ENCODE results near the gene TMCC2.

TMCC2 gene

GRCh38 chr1:205260948-205261732 lies 33.4 kb downstream of the TMCC2 start:
- DNase-seq (ENCODE audit: low read depth in 2 of 2), result no peak

DNA sequence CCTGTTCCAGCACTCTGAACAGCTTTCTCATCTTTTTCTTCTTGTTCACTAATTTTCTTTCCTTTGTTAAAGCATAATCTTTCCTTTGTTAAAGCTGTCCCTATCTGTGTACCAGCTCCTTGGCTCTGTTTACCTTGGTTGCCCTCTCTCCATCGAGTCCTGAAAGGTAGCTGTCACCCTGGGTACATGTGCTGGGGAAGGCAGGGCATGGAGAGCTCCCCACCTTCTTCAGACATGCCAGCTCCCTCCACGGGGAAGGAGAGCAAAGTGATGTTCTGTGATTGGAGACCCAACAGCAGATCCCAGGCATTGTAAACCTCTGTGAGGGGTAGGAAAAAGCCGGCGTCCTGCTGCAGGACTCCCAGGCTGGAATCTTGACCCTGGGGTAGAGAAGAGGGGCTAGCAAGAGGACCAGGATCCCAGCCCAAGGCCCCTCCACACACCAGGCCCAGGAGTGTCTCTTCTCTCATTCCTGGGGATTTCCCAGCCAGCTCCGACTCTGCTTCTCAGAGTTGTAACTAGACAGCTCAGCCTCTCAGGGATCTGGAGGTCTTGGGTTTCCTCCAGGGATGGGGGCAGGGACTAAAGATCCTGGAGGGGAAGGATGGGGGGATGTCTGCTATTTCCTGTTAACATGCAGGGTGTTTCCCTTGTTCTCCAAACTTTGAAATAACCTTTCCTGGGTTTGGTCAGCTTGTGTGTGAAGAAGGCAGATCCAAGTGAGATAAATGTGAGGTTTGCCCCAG lies 34.4 kb downstream of the TMCC2 start:
- no peak for DNase-seq (ENCODE audit: low read depth in 2 of 2)

DNA sequence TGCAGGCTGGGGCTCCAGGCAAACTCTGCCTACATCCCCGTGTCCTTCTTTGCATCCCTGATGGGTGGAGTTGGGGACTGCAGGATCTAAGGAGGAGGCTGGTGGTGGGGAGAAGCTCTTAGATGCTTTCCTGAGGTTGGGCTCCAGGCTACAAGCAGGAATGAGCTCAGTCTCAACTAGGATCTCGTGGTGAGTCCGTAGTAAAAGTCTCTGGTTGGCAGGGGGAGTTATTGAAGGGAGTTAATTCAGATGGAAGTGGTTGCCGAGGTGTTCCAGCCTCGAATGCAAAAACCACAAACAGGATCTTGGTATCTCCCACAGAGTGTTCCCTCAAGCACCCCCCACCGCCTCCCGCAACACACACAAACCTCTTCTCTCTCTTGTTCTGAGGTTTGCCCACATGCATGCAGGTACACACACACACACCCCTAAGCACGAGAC lies 35.0 kb downstream of the TMCC2 start:
- no peak for DNase-seq (ENCODE audit: low read depth in 2 of 2)

GRCh38 chr1:205263580-205264190 lies 35.9 kb downstream of the TMCC2 start:
- DNase-seq (ENCODE audit: low read depth in 2 of 2), result no peak

DNA sequence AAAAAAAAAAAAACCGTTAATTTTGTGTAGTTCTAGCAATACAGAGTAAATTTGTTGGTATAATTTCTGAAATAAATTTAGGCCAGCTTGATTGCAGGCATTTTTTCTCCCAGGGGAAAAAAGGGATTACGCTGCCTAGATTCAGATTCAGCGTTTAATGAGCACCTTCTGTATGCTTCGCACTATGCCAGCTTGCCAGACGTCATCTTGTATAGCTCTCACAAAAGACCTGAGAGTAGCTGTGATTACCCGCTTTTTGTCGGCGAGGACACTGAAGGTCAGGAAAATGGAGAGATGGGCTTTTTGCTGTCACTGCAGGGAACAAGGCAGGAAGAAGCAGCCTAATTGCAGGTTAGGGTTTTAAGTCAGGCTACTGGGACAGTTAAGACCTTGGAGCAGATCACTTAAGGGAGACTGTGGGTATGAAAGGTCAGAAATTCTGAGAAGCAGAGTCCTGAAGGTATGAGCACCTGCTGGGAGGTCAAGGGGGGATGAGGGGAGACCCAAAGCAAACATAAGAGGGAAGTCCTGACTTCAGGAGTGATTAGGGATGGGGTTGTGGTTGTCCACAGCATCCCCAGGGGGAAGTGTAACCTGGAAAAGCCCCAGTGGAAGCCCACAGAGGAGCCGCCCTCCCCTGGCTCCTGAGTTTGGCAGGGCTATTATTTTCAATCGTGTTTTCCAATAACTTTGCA lies 39.0 kb downstream of the TMCC2 start:
- no peak for DNase-seq (ENCODE audit: low read depth in 2 of 2)

DNA sequence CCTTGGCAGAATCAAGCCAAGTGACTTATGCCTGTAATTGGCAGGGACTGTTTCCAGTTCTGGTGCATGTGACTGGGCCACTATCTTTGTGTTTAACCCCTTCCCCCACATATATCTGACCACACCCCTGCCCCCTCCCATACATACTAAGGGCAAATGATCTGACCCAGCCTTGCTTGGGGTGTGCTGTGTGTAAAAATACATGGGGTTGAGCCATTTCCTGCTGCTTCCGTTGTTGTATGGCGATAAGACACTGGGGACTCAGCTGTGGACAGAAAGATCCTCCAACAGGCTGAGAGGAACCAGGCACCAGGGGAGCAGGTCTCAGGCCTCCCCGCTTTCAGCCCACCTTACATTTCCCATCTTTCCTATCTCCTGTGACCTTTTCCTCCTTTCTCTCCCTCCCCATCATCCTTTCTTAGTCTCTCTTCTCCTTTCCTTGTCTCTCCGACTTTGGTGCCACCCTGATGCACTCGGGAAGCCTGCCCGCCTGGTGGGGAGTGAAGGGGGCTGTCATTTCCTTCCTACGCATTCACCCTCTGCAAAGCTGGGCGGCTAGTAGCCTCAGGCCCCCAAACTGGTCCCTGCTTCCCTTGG lies 39.7 kb downstream of the TMCC2 start:
- DNase-seq (ENCODE audit: low read depth in 2 of 2), result no peak

DNA sequence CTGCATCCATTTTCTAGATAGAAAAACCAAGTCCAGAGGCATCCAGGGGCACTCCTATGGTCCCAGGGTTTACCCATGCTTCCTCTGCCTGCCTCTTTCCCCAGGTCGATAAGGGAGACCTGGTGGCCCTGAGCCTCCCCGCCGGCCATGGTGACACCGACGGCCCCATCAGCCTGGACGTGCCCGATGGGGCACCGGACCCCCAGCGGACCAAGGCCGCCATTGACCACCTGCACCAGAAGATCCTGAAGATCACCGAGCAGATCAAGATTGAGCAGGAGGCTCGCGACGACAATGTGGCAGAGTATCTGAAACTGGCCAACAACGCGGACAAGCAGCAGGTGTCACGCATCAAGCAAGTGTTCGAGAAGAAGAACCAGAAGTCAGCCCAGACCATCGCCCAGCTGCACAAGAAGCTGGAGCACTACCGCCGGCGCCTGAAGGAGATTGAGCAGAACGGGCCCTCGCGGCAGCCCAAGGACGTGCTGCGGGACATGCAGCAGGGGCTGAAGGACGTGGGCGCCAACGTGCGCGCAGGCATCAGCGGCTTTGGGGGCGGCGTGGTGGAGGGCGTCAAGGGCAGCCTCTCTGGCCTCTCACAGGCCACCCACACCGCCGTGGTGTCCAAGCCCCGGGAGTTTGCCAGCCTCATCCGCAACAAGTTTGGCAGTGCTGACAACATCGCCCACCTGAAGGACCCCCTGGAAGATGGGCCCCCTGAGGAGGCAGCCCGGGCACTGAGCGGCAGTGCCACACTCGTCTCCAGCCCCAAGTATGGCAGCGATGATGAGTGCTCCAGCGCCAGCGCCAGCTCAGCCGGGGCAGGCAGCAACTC lies 41.3 kb downstream of the TMCC2 start:
- DNase-seq (ENCODE audit: low read depth in 2 of 2), result no peak

- DNase-seq (ENCODE audit: low read depth in 2 of 2), result no peak
Measured at GRCh38 chr1:205269711-205270110, 42.0 kb downstream of the TMCC2 start.

- no peak for DNase-seq (ENCODE audit: low read depth in 2 of 2)
Measured at GRCh38 chr1:205270271-205270670, 42.5 kb downstream of the TMCC2 start.

DNA sequence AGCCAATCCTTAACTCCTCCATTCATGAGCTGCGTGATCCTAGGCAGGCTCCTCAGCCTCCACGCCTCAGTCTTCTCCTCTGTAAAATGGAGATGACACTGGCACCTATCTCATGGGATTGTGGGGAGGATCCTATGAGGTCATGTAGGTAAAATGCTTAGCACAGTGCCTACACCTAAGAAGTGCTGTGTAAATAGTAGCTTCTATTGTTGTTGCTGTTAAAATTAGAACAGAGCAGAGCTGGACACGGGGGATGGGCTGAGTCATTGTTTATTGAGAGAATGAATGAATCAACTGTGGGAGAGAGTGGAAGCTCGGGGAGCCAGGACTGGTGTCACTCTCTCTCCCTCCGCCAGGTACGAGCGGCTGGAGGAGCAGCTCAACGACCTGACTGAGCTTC lies 43.0 kb downstream of the TMCC2 start:
- DNase-seq (ENCODE audit: low read depth in 2 of 2), result no peak

- DNase-seq (ENCODE audit: low read depth in 2 of 2), result no peak
Measured at GRCh38 chr1:205271277-205271676, 43.5 kb downstream of the TMCC2 start.

DNA sequence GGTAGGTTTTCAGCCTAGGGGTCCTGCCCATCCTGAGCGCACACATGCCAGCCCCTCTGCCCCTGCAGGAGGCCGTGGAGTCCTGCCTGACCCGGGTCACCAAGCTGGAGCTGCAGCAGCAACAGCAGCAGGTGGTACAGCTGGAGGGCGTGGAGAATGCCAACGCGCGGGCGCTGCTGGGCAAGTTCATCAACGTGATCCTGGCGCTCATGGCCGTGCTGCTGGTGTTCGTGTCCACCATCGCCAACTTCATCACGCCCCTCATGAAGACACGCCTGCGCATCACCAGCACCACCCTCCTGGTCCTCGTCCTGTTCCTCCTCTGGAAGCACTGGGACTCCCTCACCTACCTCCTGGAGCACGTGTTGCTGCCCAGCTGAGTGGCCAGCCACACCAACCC lies 44.0 kb downstream of the TMCC2 start:
- no peak for DNase-seq (ENCODE audit: low read depth in 2 of 2)

DNA sequence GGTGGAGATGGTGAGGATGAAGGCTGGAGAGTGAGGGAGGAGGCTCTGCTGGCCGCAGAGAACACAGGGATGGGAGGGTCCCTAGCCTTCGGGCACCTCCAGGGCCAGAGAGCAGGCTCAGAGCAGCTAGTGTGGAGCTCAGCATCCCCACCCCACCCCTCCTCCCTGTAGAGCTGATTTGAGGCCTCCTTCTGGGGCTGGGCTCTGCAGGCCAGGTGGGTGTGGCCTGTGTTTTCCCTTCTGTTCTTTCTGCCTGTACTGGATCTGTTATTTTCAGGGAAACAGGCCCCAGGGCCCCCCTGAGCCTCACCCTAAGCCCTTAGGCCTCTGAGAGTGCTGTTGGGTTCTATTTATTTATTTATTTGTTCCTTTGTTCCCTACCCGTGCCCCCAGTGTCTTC lies 44.8 kb downstream of the TMCC2 start:
- no peak for DNase-seq (ENCODE audit: low read depth in 2 of 2)

- DNase-seq (ENCODE audit: low read depth in 2 of 2), result peak; percentile 72 to 77
Measured at GRCh38 chr1:205273551-205273982, 45.8 kb downstream of the TMCC2 start.

GRCh38 chr1:205274041-205274691 lies 46.4 kb downstream of the TMCC2 start:
- DNase-seq (ENCODE audit: low read depth in 2 of 2), result no peak

DNA sequence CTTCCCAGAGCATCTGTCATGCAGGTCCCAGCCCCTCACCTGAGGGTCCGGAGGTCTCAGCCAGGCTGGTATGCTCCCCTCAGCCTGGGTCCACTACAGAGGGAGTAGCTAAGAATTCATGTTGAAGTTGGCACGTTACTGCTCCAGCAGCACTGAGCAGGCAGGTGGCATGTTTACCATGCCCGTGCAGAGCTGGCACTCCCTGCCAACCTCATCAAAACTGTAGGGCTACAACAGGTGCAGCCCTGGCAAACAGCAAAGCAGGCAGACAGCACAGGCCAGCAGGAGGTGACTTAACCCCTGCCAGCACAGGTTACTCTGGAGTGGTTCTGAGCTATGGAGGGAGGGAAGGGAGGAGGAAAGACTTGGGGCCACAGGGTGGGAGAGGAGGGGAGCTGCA lies 47.4 kb downstream of the TMCC2 start:
- DNase-seq (ENCODE audit: low read depth in 2 of 2), result no peak

DNA sequence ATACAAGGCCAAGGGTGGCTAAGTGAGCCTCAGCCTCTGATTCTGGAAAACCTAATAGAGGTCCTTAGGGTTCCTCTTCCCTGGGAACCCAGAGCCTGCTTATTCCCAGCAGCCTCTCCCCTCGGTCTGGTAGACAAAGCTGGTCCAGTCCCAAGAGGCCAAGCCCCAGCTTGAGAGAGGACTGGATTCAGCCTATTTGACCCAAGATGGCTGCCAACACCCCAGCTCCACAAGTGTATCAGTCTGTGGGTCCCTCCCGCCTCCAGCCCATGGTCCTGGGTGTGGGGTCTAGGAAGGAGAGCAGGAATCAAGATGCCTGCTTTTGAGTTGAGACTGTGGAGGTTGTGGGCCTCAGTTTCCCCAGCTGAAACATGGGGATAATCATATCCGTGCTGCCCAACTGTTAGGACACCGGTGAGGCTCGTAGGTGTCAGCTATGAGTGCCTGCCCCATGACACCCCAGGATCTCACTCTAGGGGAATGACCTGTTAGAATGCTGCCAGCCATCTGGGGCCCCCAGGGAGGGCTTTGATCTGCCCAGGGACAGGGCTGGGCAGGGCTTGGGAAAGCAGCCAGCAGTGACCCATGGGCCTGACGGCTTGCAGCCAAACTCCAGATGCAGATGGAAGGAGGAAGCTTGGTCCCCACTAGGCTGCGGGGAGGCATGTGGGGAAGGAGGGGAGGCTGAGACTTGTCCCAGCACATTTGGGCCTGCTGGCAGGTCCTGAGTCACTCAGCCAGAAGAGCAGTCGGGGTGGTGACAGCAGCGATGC lies 48.4 kb downstream of the TMCC2 start:
- DNase-seq (ENCODE audit: low read depth in 2 of 2), result no peak

DNA sequence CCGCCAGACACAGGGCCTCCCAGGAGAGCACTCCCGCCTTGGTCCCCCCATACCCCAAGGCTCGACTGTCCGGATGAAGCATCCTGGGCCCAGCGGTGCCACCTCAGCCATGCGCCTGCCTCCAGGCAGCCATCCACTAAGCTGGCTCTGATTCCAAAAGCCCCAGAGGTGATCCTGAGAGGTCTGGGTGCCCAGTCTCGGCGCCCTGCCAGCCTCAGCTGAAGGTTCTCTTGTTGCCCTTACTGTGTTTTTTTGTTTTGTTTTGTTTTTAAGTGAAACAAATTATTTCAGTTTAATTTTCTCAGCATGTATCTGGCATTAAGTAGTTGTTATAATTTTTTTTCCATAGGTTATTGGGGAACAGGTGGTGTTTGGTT lies 48.9 kb downstream of the TMCC2 start:
- no peak for DNase-seq (ENCODE audit: low read depth in 2 of 2)

DNA sequence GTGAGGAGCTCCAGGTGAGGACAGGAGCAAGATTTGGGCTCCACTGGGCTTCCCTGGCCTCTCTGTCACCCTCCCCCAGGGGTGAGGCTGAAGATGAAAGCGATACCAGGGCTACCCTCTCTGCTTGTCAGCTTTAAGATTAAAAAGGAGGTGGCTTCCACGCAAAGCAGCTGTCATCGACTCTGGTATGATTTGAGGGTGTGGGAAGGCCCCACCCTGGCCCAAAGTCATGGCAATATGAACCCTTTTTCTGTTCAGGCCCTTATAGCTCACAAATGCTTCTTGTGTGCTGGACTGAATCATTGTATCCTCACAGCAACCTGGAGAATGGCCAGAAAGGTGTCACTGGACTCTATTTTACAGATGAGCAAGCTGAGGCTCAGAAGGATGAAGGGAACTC lies 52.2 kb downstream of the TMCC2 start:
- DNase-seq (ENCODE audit: low read depth in 2 of 2), result no peak

Measured in stimulated activated CD8-positive, alpha-beta memory T cell treated with anti-CD3 and anti-CD28 coated beads, Interleukin-7, amount 100 ng/mL, for 1 hour (primary cell).